ENCODE data around the gene KIF25.

KIF25 gene, protein sequence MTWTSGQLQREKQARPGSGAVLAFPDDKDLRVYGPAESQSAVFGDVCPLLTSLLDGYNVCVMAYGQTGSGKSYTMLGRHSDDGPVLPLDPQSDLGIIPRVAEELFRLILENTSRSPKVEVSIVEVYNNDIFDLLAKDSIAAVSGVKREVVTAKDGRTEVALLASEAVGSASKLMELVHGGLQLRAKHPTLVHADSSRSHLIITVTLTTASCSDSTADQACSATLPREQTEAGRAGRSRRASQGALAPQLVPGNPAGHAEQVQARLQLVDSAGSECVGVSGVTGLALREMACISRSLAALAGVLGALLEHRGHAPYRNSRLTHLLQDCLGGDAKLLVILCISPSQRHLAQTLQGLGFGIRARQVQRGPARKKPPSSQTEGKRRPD

GRCh38 chr6:167997642-167998041 is at the start of gene KIF25:
Gene KIF25 (plus strand): TSS chr6:167997671. CDS start chr6:168029586, 31,915 bp downstream.
- peak; percentile 35 for DNase-seq

- DNase-seq: no peak
Measured at GRCh38 chr6:167947716-167948115, 49.8 kb upstream of the KIF25 start.

DNA sequence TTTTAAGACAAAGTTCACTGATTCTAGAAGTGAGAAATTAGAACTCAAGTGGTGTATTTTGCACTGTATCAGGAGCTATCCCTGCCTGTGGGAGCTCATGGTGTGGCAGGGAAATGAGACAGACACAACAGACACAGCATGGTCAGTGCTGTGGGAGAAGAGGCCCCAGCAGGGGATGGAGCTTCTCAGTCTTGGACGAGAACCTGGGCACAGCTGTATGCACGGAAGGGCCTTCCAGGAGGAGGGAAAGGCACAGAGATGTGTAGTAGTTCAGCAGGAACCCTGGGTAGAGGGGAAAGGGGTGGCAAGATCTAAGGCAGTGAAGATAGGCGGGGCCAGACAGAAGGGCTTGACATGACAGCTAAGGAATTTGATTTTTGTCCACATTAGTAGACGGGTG is 48.8 kb upstream of the KIF25 start:
- DNase-seq: no peak

DNA sequence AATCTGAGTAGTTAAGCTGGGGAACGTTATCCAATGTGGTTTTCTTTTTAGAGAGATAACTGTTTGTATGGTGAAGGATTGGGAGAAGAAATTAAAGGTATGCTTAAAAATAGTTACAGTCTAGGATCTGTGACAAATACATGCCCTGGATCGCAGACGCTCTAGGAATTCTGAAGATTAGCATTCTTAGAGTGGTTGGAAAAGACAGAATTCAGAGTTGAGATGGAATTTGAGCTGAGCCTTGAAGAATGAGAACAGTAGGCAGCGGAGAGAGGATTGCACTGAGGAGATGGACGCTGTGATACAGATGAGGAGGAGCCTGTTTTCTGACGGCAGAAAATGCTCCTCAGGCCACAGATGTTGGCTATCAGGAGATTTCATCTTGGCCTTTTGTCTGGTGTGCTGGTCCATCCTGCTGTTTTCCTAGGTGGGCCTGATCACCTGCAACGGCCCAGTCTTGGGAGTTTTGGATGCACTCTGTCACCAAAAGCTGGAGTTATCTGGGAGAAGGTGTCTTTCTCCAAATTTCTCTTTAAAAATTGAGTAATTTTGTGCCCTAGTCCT is 48.3 kb upstream of the KIF25 start:
- DNase-seq: no peak

DNA sequence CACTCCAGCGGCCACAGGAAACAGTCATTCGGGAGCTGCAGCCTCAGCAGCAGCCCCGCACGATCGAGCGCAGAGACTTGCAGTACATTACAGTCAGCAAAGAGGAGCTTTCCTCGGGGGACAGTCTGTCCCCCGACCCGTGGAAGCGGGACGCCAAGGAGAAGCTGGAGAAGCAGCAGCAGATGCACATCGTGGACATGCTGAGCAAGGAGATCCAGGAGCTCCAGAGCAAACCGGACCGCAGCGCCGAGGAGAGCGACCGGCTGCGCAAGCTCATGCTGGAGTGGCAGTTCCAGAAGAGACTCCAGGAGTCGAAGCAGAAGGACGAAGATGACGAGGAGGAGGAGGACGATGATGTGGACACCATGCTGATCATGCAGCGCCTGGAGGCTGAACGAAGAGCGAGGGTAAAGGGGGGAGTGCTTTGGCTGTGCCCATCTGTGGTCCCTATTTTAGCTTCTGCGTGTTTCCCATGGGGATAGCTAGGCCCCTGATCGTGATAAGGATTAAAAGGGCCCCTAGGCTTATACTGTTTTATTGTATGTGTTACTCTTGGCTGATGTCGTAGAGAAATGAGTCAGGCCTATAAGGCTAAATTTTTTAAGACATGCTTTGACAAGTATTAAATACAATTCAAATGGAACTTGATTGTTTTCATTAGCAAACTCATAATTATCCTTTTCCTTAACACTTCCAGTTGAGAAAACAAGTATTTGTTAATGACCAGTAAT is 45.5 kb upstream of the KIF25 start:
- no peak for DNase-seq

GRCh38 chr6:167952512-167952859 is 45.0 kb upstream of the KIF25 start:
- no peak for DNase-seq

GRCh38 chr6:167953551-167953950 is 43.9 kb upstream of the KIF25 start:
- no peak for DNase-seq

DNA sequence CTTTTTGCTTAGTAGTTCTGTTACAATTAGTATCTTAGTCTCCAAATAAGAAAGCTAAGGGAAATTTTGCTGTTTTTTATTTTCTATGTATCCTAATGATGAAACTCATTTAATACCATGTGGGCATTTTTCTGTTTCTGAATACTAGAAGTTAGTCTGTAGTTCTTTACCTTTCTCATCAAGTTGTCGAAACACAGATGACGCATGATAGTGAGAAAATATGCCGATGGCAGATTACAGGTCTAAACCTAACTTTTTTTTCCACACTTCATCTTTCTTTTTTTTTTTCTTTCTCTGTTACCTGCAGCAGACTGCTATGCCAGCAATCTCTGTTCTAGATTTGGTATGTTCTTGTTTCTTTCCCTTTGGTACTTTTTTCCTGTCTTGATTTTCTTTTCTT is 43.3 kb upstream of the KIF25 start:
- DNase-seq: no peak

- DNase-seq: no peak
Measured at GRCh38 chr6:167956491-167956890, 41.0 kb upstream of the KIF25 start.

- DNase-seq: peak; percentile 76
Measured at GRCh38 chr6:167956983-167957492, 40.4 kb upstream of the KIF25 start.

DNA sequence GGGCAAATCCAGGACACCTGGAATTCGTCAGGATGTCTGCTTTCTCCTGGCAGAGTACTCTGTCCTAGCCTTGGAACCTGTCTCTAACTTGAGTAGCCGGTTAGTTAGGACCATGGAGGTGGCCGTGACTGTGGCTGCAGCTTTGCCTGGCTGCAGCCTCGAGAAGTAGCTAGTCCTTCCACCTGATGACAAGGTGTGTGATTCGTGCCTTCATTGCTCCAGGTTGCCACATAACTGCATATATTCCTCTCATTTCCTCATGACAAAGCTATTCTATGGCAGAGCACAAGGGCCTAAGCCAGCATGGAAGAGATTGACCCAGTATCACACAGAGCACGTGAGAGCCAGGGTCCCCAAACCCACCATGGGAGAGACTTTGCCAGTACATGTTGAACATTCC is 39.8 kb upstream of the KIF25 start:
- DNase-seq: no peak

DNA sequence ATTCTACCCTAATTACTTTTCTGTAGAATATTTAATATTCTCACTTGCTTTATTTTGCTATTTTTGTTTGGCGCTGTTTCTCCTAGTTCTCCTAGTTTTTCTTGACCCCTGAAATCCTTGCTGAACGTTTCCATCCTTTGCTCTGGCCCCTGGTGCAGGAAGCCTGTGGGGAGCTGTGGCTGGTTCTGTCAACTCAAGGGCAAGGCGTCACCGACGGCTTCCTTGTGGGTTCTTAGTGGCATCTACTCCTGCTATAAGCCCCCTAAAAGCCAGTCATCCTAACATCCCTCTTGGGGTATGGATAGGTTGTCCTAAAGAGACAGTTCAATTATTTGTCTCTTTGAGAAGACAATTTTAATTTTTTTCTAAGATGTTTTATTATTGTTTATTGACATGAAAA is 36.9 kb upstream of the KIF25 start:
- DNase-seq: no peak

GRCh38 chr6:167962711-167963110 is 34.8 kb upstream of the KIF25 start:
- DNase-seq: no peak

DNA sequence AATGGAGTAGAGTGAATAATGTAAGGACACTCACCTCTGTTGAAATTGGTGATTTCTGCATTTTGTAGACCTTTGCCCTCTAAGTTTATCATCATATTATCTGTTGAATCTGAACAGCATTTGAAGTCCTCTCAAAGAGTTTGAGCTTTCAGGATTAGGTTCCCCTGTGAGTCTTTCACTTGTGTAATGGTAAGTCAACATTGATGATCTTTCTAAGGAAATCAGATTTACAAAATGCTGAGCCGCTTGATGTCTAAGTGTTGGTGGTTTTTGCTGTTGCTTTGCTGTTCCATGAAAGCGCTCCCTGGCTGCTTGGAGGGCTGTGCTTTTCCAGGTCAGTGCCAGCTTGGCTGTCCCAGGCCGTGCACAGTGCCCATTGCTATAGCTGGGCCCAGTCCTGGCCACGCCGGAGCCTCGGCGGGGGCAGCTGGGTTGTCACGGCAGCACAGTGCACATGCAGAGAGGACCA is 33.8 kb upstream of the KIF25 start:
- no peak for DNase-seq

GRCh38 chr6:167965592-167966539 is 31.6 kb upstream of the KIF25 start:
- DNase-seq: no peak

GRCh38 chr6:167966540-167966905 is 30.9 kb upstream of the KIF25 start:
- DNase-seq: no peak

DNA sequence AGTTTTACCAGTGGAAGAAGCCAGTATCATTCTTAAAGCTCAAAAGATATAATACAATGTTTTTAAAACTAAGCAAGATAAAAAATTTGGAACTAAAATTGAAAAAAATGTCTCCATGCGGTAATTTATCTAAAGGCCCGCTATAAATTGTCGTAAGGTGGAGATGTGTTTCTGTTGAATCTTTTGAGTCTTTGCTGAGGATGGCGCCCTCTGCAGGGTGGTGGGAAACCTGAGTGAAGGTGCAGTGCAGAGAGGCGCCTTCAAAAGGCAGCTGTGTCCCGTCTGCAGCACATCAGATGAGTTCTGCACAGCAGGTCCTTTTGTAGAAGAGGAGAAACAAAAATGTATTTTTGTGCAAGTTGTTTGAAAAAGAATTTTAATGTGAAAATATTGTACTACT is 29.4 kb upstream of the KIF25 start:
- peak; percentile 77 for DNase-seq

DNA sequence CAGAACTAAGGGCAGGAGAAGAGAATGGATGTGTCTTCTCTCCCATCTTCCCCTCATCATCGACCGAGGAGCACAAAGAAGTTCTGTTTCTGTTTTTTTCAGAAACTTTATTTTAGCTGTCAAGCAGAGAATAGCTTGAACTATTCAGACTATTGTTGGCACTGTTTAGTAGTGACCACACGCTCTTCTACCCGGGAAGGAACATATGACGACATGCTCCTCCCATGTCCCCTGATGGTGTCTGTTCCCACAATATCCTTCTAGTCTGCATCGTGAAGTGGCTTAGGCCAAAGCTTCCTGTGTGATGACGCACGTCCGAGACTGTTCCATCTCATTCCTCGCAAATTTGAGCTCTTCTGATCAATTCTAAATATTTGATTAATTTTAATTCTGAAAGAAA is 27.2 kb upstream of the KIF25 start:
- DNase-seq: no peak

DNA sequence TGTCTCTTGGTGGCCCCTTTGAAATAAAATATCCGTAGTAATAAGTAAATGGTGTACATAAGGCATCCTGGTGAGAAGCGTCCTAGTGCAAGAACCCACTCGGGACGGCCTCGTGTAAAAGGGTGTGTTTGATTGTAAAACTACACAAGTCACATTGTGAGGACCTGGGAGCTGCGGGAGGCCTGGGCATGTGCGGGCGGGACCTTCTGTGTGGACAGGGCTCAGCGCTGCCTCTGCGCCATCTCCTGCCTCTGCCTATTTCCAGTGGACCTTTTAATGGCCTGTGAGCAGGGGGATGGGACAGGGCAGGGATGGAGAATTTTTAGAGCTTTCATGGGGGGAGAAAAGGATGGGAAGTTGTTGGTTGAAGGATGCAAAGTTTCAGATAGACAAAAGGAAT is 25.3 kb upstream of the KIF25 start:
- no peak for DNase-seq

DNA sequence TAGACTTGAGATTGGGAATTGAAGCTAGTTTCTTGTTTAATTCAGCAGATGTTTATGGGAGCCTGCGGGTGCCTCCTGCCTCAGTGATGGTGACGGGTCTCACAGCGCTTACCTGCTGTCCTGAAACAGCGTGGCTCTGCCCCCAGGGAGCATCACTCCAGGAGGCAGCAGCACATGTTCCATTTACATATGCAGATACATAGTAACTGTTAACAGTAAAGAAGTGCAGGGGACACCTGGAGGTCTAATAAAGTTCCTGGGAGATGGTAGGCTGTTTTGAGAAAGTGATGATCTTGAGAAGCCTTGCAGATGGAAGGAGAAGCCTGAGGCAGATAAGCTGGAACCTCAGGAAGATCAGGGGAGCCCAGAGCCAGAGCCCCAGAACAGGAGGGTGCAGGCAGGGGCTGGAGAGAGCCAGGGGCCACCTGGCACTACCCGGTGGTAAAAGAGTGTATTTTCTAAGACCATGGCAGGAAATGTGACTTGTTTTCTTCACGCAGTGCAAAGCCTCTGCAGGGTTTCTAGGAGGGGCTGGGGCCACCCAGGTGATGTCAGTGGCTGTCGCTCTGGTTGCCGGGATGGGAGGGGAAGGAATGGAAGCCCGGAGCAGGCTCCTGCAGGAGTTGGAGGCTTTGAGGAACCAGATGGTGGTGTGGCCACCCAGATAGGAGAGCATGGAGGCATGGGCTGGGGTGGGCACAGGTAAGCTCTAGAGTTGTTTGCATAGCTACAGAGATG is 24.2 kb upstream of the KIF25 start:
- DNase-seq: no peak

GRCh38 chr6:167974640-167975344 is 22.7 kb upstream of the KIF25 start:
- DNase-seq: no peak

Data from islet precursor cell (in vitro differentiated cells).